ENCODE results near the gene SLC8B1.

The SLC8B1 gene

DNA sequence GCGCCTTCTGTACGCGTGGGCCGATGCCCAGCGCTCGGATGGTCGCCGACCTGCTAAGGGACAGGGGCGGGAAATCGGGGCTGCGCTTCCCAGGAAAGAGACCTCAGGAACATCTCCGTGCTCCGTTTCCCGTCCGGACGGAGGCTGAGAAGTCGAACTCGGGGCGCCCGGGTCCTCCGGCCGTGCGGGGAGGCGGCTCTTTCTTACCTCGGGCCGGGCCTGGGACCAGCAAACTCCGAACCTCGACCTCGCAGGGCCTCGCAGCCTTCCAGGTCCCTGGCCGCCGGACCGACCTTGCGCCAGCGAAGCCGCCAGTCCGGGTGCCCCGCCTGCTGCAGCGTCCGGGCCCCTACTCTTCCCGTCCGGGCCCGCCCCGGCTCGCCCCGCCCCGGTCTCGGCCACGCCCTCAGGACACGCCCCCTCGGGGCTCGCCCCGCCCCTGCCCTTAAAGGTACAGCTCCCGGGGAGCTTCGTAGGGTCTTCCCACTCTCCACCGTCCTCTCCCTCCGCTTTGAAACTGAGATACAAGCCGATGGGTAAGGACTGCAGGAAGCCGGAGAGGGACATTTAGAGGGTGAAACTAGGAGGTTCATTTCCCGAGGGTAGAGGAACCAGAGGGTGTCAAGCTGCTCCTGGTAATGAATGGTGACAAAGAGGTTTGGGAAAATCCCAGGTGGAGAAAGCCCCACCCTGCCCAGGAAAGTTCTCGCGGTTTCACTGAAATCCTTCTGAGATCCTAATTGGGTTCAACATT is at the start of gene SLC8B1:
SLC8B1 (minus strand) TSS at position 324 of the 754 bp plus-strand sequence. CDS start 2,231 bp downstream, outside the sequence.
- peak; percentile 89 to 91 for DNase-seq (ENCODE audit: low read depth in 1 of 2, low spot score in 1 of 2)
- TF ChIP-seq JUND (IDR thresholded peaks at IDR 0.05; ENCODE audit: low read depth) = no peak
- in situ Hi-C loops (cut with HindIII; ENCODE audit: low pct_unique_long_range_greater_than_20kb, low sequenced_read_pairs) = no loop called here

DNA sequence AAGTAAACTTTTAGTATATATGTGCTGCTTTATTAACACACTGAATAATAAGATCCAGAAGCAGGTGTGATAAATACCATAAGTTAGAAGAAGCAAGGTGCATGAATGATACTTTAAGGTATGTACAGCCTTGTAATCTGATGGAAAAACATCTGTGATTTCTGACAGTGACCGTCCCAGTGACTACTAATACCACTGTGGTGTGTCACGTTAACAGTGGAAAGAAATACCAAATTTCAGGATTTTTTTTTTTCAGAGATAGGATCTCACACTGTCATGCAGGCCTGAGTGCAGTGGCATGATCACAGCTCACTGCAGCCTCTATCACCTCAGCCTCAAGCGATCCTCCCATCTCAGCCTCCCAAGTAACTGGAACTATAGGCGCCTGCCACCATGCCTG is 47.3 kb upstream of the SLC8B1 start:
- TF ChIP-seq JUND (IDR thresholded peaks at IDR 0.05; ENCODE audit: low read depth) = no peak
- in situ Hi-C loops (cut with HindIII; ENCODE audit: low pct_unique_long_range_greater_than_20kb, low sequenced_read_pairs) = no loop called here
- DNase-seq (ENCODE audit: low read depth in 1 of 2, low spot score in 1 of 2) = no peak

DNA sequence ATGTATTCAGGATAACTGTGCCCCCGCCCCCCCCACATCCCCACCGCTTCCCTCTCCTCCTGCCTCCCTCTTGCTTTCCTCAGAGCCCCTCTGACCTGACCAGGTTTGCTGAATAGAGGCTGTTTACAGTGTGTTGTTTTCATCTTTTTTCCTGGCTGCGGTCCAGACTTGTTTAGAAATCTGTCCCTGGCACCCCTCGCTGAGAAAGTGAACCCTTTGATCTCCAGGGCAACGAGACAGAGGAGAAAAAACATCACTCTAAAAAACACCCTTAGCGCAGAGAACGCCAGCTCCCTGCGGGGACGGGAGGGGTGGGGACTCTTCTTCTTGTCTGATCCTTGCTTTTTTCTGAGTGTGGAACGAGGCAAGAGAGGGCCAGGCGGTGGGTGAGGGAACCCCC is 46.3 kb upstream of the SLC8B1 start:
- TF ChIP-seq JUND (IDR thresholded peaks at IDR 0.05; ENCODE audit: low read depth) = no peak
- DNase-seq (ENCODE audit: low read depth in 1 of 2, low spot score in 1 of 2) = no peak
- in situ Hi-C loops (cut with HindIII; ENCODE audit: low pct_unique_long_range_greater_than_20kb, low sequenced_read_pairs) = no loop called here

DNA sequence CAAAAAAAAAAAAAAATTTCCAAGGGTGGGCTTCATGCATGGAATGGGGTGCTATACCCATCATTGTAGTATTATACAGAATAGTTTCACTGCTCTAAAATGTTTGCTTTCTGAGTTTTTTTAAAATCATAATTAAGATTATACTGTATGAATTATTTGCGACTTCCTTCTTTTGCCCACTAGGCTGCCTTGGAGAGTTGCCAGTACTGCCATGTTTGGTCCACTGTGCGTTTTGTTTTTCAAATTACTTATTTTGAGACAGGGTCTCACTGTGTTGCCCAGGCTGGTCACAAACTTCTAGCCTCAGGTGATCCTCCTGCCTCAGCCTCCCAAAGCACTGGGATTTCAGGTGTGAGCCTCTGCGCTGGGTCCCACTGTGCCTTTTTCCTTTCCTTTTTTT is 43.4 kb upstream of the SLC8B1 start:
- in situ Hi-C loops (cut with HindIII; ENCODE audit: low pct_unique_long_range_greater_than_20kb, low sequenced_read_pairs) = no loop called here
- no peak for DNase-seq (ENCODE audit: low read depth in 1 of 2, low spot score in 1 of 2)
- no peak for TF ChIP-seq JUND (IDR thresholded peaks at IDR 0.05; ENCODE audit: low read depth)

- in situ Hi-C loops (cut with HindIII; ENCODE audit: low pct_unique_long_range_greater_than_20kb, low sequenced_read_pairs) = no loop called here
- DNase-seq (ENCODE audit: low read depth in 1 of 2, low spot score in 1 of 2) = no peak
- no peak for TF ChIP-seq JUND (IDR thresholded peaks at IDR 0.05; ENCODE audit: low read depth)
These were observed 40.0 kb upstream of the SLC8B1 start for GRCh38 chr12:113374823-113375428.

DNA sequence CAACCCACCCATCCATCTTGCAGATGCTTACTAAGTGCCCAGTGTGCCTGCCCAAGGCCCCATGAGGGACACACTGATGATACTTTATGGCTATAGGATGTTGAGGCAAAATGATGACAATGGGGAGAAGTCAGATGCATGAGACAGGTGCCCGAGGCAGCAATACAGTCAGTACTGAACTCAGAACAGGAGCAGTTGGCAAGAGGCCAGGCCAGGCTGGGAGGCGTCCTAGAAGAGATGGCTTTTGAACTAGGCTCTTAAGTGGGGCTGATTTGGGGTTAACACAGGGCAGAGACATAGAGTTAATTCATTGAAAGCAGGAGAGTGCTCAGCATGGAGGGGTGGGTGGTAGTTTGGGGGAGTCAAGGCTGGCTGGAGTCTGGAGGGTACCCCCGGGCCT is 39.1 kb upstream of the SLC8B1 start:
- in situ Hi-C loops (cut with HindIII; ENCODE audit: low pct_unique_long_range_greater_than_20kb, low sequenced_read_pairs) = no loop called here
- TF ChIP-seq JUND (IDR thresholded peaks at IDR 0.05; ENCODE audit: low read depth) = no peak
- no peak for DNase-seq (ENCODE audit: low read depth in 1 of 2, low spot score in 1 of 2)

GRCh38 chr12:113373440-113373839 is 38.5 kb upstream of the SLC8B1 start:
- TF ChIP-seq JUND (IDR thresholded peaks at IDR 0.05; ENCODE audit: low read depth) = no peak
- in situ Hi-C loops (cut with HindIII; ENCODE audit: low pct_unique_long_range_greater_than_20kb, low sequenced_read_pairs) = no loop called here
- DNase-seq (ENCODE audit: low read depth in 1 of 2, low spot score in 1 of 2) = no peak

DNA sequence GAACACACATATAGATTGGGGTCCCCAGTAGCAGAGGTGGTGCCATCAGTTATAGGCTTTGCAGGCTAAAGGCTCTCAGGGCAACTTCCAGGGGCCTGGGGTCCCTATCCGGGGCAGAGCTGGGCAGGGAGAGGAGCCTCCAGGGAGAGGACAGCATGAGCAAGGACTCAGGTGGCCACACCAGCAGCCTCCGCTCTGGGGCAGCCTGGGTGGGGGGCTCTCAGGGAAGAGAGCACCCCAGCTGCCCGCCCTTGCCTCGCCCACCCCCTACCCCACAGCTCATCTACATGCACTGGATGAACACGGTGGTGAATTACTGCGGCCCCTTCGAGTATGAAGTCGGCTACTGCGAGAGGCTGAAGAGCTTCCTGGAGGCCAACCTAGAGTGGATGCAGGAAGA is 37.5 kb upstream of the SLC8B1 start:
- no peak for DNase-seq (ENCODE audit: low read depth in 1 of 2, low spot score in 1 of 2)
- in situ Hi-C loops (cut with HindIII; ENCODE audit: low pct_unique_long_range_greater_than_20kb, low sequenced_read_pairs) = no loop called here
- TF ChIP-seq JUND (IDR thresholded peaks at IDR 0.05; ENCODE audit: low read depth) = no peak

DNA sequence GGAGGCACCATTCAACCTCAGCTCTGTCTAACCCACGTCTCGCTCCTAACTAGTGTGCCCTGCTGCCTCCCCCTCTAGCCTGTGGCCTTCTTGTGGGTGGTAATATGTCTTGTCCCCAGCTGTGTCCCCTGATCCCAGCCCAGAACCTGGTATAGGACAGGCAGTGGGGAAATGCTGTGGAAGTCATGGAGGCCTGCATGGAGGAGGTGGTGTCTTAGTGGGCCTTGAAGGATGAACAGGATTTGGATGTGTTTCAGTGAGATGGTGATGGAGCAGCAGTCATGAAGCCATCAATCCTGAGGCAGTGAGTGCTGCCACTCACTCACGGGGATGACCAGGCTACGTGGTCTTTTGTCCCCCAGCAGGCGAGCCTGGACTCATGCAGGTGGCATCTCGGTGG is 36.9 kb upstream of the SLC8B1 start:
- TF ChIP-seq JUND (IDR thresholded peaks at IDR 0.05; ENCODE audit: low read depth) = no peak
- in situ Hi-C loops (cut with HindIII; ENCODE audit: low pct_unique_long_range_greater_than_20kb, low sequenced_read_pairs) = no loop called here
- DNase-seq (ENCODE audit: low read depth in 1 of 2, low spot score in 1 of 2) = no peak

DNA sequence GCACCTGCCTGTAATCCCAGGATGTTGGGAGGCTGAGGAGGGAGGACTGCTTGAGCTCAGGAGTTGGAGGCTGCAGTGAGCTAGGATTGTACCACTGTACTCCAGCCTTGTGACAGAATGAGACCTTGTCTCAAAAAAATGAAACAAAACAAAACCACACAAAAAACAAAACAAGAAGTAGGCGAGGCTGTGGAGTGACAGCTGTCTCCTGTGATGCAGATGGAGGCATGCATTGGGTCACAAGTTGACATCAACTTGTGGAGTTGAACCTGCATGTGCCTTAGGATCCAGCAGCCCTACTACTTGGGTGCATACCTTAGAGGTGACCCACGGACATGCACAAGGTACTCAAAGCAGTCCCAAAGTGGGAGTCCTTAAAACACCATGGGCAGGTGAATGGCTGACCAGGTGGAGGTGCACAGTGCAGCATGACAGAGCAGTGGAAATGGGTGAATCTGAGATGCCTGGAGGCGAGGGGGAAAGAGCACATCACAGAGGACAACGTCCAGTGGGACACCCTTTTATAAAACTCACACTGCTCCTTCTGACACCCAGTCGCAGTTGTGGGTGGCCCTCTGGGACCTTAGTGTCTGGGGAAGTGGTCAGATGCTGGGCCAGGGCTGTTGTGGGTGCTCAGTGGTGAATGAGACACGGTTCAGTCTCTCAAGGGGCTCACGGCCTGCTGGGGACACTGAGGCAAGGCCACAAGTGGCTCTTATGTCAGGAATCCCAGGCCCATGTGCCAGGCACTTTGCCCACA is 36.2 kb upstream of the SLC8B1 start:
- in situ Hi-C loops (cut with HindIII; ENCODE audit: low pct_unique_long_range_greater_than_20kb, low sequenced_read_pairs) = no loop called here
- no peak for TF ChIP-seq JUND (IDR thresholded peaks at IDR 0.05; ENCODE audit: low read depth)
- DNase-seq (ENCODE audit: low read depth in 1 of 2, low spot score in 1 of 2) = no peak

DNA sequence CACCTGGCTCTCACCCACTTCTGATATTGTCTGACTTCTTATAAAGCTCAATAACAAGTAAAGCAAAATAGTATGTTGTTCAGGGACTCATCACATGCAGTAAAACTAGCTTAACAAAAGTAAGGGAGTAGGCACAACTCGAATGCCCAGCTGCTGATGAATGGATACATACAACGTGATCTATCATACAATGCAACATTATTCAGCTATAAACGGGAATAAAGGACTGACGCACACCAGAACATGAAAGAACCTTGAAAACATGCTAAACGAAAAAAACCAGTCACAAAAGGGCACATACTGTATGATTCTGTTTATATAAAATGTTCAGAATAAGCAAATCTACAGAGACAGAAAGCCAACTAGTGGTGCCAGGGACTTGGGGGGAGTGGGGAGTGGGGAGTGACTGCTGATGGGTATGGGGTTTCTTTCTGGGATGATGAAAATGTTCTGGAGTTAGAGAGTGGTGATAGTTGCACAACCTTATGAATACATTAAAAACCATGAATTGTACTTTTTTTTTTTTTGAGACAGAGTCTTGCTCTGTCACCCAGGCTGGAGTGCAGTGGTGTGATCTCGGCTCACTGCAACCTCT is 34.6 kb upstream of the SLC8B1 start:
- in situ Hi-C loops (cut with HindIII; ENCODE audit: low pct_unique_long_range_greater_than_20kb, low sequenced_read_pairs) = no loop called here
- DNase-seq (ENCODE audit: low read depth in 1 of 2, low spot score in 1 of 2) = no peak
- no peak for TF ChIP-seq JUND (IDR thresholded peaks at IDR 0.05; ENCODE audit: low read depth)

DNA sequence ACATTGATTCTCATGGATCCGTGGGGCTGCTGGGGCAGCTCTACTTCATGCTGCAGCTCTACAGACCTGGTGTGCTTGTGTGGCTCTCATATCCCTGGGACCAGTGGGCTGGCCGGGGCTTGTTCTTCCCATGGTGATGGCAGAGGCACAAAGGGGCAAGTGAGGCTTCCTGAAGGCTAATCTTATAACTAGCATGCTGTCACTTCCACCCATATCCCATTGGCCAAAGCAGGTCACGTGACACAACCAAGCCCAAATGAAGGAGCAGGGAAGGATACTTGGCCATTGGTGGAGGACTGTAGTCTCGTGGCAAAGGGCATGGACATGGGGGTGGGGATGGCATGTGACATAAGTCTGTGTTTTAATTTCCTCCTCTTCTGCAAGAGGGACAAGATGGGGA is 33.4 kb upstream of the SLC8B1 start:
- TF ChIP-seq JUND (IDR thresholded peaks at IDR 0.05; ENCODE audit: low read depth) = no peak
- DNase-seq (ENCODE audit: low read depth in 1 of 2, low spot score in 1 of 2) = no peak
- in situ Hi-C loops (cut with HindIII; ENCODE audit: low pct_unique_long_range_greater_than_20kb, low sequenced_read_pairs) = no loop called here

DNA sequence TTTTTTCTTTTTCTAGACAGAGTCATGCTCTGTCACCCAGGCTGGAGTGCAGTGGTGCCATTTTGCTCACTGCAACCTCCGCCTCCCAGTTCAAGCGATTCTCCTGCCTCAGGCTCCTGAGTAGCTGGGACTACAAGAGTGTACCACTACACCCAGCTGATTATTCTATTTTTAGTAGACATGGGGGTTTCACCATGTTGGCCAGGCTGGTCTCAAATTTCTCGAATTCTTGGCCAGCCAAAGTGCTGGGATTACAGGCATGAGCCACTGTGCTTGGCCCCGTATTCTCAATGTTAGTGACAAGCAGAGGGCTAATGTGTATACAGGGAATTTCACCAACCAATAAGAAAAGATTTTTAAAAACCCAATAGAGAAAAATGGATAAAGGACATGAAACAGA is 31.9 kb upstream of the SLC8B1 start:
- no peak for TF ChIP-seq JUND (IDR thresholded peaks at IDR 0.05; ENCODE audit: low read depth)
- in situ Hi-C loops (cut with HindIII; ENCODE audit: low pct_unique_long_range_greater_than_20kb, low sequenced_read_pairs) = no loop called here
- no peak for DNase-seq (ENCODE audit: low read depth in 1 of 2, low spot score in 1 of 2)

Data from T47D (cell line).